ENCODE data around the gene RALGDS.
"Not testable (repeated sequence)": the region's sequence is repeated elsewhere in the genome, so short reads cannot be mapped to it uniquely, and the experiment has no call there.

RALGDS gene

DNA sequence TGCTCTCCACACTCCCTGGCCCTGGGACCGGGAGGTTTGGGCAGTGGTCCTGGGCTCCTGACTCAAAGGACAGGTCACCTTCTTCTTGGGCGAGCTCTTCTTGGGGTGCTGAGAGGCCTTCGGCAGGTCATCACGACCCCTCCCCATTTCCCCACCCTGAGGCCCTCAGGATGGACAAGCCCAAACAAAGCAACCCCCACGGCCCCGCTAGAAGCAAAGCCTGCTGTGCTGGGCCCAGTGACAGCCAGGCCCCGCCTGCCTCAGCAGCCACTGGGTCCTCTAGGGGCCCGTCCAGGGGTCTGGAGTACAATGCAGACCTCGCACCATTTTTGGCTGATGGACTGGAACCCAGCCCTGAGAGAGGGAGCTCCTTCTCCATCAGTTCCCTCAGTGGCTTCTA, 37.4 kb downstream of the RALGDS start:
- not testable (repeated sequence) for DNase-seq

DNA sequence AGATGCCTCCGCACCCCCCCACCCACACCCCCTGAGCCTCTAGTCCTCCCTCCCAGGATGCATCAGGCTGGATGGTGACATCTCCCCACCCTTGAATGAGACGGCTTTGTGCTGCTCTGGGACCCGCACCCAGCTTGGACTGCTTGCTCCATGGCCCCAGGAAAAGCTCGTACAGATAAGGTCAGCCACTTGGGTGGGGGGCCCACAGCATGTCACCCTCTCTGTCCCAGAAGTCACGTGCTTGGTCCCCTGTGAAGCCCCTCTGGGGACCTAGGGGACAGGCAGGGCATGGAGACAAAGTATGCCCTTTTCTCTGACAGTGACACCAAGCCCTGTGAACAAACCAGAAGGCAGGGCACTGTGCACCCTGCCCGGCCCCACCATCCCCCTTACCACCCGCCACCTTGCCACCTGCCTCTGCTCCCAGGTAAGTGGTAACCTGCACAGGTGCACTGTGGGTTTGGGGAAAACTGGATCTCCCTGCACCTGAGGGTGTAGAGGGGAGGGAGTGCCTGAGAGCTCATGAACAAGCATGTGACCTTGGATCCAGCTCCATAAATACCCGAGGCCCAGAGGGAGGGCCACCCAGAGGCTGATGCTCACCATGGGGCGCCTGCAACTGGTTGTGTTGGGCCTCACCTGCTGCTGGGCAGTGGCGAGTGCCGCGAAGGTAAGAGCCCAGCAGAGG, 38.9 kb downstream of the RALGDS start:
- not testable (repeated sequence) for DNase-seq

DNA sequence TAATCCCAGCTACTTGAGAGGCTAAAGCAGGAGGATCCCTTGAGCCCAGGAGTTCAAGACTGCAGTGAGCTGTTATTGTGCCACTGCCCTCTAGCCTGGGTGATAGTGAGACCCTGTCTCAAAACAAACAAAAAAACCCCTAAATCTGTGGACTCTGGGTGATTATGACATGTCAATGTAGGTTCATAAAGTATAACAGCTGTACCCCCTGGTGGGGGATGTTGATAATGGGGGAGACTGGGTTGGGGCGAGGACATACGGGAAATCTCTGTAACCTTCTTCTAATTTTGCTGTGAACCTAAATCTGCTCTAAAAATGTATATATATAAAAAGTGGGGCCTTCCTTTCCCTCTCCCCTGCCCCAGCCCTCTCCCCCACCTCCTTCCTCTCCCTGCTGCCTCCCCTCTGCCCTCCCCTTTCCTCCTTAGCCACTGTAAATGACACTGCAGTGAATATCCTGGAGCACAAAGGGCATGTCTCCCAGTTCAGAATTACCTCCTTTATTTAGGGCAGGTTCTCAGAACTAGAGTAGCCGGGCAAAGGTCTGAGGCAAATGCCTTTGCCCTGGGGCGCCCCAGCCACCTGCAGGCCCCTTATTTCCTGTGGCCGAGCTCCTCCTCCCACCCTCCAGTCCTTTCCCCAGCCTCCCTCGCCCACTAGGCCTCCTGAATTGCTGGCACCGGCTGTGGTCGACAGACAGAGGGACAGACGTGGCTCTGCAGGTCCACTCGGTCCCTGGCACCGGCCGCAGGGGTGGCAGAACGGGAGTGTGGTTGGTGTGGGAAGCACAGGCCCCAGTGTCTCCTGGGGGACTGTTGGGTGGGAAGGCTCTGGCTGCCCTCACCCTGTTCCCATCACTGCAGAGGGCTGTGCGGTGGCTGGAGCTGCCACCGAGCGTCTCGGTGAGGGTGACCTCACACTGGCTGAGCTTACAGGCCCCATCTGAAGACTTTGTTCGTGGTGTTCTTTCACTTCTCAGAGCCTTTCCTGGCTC, 40.0 kb downstream of the RALGDS start:
- not testable (repeated sequence) for DNase-seq

DNA sequence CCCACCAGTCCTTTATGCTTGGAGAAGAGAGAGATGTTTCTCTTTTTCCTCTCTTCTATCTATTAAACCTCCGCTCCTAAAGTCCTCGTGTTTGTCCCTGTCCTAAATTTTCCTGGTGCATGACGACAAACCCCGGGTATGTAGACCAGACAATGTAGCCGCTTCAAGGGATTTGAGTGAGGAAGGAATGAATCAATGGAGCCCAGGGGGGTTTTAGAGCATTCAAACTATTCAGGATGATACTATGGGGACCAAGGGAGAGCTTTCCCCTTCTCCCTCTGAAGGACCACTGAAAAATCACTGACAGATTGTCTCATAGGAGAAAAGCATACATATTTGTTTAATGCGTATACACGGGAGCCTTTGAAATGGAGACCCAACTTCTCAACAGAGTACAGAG, 40.9 kb downstream of the RALGDS start:
- DNase-seq, result no peak

DNA sequence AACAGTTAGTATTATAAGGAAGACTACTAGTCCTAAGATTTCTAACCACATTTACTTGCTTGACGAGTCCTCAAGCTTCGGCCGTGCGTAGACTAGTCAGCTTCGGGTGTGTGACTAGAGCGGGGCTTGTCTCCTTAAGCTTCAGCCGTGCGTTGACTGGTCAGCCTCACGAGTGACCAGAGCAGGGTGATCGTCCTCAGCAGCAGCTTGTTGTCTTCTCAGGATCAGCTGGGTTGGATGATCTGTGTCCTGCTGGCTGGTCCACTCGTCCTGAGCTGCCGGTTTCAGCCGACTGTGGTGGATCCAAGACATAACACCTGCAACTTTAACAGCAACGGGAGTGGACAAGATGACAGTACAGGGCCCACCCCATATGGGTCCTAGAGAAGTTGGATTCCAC, 42.6 kb downstream of the RALGDS start:
- DNase-seq, result no peak

DNA sequence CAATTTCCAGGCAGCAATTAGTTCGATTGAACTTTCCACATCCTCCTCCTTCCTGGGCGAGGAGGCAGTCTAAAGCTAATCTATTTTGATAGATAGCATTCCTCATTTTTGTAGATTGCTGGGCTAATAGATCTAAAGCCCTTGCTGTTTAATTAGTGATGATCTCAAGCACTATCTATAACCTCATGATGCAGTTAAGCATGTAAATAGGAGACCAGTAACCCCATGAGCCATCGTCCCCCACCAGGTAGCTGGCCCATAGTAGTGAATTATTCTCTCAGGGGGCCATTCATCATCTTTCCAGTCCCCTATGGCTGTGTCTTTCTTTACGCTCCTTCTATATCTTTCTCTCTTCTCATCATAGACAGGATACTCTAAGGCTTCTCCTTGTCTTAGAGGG, 44.3 kb downstream of the RALGDS start:
- no peak for DNase-seq

DNA sequence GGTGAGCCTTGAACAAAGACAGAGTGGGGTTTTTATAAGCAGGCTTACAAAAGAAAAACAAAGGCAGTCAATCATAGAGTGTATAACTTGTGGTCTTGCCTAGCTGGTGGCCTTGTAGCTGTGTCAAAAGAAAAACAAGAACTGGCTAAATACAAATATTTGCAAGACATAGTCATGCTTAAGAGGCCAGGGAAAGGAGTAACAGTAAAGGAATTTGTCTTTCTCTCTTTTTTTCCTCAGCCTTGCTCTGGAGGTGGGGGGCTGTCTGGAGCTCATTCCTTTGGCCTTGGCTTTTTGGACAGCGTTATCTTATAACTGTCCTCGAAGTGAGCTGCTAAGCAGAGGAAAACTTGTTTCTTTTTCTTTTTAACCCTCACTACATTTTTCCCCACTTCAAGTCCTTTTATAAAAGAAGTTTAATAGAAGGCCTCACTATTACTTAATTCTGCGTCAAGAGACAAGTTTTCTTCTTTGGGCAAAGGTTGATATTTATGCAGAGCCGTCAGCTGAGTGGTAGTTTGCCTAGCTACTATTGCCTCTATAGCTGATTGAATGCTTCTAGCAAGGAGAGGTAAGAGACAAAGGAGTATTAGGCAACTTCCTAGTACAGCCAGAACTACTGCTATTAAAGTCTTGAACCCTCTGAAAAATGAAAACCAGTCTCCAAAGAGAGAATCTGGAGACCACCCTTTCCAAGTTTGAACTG, 45.0 kb downstream of the RALGDS start:
- no peak for DNase-seq

DNA sequence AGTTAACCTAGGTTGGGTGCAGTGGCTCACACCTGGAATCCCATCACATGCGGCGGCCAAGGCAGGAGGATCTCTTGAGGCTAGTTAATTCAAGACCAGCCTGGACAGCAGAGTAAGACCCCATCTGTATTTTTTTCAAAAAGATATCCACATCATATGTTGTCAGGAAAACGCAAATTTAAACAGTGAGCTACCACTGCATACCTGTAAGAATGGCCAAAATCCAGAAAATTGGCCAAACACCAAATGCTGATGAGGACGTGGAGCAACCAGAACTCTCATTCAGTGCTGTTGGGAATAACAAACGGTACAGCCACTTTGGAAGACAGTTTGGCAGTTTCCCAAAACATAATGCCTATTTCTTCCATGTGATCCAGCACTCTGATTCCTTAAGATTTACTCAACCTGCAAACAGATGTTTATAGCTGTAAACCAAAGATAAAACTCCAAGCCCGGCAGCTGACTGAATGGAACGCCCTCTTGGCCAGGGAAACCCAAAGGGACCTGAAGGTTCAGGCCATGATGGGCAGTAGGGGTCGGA, 46.9 kb downstream of the RALGDS start:
- no peak for DNase-seq

DNA sequence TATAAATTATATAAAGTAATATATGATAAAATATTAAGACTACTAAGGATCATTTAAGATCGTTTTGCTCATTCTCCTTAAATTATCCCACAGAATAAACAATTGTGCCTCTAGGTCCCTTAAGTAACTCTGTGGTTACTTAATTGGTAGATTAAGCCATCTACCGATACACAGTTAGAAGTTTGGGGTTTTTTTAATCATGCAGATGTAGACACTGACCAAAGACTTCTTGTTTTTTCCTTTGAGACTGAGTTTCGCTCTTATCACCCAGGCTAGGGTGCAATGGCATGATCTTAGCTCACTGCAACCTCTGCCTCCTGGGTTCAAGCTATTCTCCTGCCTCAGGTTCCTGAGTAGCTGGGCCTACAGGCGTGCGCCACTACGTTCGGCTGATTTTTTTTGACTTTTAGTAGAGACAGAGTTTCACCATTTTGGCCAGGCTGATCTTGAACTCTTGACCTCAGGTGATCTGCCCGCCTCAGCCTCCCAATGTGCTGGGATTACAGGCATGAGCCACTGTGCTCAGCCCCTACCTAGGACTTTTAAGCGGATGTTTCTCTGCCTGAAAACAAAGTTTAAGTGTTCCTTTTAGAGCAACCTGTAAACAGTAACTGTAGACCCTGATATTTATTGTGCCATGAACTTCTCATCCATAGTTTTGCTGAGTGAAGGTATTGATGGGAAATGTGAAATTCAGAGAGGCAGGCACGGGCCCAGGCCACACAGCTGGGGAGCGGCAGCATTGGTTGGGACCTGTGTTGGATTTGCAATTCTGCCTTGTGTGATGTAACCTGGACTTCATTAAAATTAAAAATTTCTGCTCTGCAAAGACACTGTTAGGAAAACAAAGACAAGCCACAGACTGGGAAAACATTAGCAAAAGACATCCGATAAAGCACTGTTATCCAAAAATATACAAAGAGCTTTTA, 47.7 kb downstream of the RALGDS start:
- no peak for DNase-seq

DNA sequence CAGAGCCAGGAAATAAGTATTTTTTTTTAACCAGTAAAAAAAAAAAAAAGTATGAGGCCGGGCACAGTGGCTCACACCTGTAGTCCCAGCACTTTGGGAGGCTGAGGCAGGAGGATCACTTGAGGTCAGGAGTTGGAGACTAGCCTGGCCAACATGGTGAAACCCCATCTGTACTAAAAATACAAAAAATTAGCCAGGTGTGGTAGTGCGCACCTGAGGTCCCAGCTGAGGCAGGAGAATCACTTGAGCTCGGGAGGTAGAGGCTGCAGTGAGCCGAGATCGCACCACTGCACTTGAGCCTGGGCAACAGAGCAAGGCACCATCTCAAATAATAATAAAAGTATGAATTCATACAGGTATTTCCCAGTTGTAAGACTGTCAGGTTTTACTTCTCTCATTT, 48.8 kb downstream of the RALGDS start:
- DNase-seq, result not testable (repeated sequence)

DNA sequence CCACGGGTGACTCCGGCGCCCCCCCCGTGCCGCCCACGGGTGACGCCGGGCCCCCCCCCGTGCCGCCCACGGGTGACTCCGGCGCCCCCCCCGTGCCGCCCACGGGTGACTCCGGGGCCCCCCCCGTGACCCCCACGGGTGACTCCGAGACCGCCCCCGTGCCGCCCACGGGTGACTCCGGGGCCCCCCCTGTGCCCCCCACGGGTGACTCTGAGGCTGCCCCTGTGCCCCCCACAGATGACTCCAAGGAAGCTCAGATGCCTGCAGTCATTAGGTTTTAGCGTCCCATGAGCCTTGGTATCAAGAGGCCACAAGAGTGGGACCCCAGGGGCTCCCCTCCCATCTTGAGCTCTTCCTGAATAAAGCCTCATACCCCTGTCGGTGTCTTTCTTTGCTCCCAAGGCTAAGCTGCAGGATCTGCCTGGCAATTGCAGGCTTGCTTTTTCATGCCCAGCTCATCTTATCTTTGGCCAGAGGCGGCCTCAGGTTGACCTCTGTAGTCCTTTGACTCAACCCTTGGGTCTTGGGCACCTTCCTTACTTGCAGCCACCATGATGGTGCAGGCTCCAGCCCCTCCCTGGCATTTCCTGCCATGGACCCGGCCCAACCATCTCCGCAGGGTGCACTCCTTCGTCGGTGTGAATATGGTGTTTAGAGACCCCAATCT, 49.4 kb downstream of the RALGDS start:
- no peak for DNase-seq

DNA sequence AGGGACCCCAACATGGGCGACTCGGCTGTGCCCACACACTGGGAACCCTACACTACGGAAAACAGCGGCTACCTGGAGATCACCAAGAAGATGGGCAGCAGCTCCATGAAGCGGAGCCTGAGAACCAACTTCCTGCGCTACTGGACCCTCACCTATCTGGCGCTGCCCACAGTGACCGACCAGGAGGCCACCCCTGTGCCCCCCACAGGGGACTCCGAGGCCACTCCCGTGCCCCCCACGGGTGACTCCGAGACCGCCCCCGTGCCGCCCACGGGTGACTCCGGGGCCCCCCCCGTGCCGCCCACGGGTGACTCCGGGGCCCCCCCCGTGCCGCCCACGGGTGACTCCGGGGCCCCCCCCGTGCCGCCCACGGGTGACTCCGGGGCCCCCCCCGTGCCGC, 50.1 kb downstream of the RALGDS start:
- DNase-seq, result not testable (repeated sequence)

DNA sequence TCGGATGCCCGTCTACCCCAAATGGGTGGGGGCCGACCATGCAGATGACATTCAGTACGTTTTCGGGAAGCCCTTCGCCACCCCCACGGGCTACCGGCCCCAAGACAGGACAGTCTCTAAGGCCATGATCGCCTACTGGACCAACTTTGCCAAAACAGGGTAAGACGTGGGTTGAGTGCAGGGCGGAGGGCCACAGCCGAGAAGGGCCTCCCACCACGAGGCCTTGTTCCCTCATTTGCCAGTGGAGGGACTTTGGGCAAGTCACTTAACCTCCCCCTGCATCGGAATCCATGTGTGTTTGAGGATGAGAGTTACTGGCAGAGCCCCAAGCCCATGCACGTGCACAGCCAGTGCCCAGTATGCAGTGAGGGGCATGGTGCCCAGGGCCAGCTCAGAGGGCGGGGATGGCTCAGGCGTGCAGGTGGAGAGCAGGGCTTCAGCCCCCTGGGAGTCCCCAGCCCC, 50.5 kb downstream of the RALGDS start:
- not testable (repeated sequence) for DNase-seq

DNA sequence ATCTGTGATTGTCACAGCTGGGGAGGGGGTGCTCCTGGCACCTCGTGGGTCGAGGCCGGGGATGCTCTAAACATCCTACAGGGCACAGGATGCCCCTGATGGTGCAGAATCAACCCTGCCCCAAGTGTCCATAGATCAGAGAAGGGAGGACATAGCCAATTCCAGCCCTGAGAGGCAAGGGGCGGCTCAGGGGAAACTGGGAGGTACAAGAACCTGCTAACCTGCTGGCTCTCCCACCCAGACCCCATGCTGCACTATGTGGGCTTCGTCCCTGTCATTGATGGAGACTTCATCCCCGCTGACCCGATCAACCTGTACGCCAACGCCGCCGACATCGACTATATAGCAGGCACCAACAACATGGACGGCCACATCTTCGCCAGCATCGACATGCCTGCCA, 52.6 kb downstream of the RALGDS start:
- DNase-seq, result not testable (repeated sequence)

DNA sequence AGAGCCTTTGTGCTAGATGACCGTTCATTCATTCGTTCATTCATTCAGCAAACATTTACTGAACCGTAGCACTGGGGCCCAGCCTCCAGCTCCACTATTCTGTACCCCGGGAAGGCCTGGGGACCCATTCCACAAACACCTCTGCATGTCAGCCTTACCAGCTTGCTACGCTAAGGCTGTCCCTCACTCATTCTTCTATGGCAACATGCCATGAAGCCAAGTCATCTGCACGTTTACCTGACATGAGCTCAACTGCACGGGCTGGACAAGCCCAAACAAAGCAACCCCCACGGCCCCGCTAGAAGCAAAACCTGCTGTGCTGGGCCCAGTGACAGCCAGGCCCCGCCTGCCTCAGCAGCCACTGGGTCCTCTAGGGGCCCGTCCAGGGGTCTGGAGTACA, 53.2 kb downstream of the RALGDS start:
- no peak for DNase-seq

DNA sequence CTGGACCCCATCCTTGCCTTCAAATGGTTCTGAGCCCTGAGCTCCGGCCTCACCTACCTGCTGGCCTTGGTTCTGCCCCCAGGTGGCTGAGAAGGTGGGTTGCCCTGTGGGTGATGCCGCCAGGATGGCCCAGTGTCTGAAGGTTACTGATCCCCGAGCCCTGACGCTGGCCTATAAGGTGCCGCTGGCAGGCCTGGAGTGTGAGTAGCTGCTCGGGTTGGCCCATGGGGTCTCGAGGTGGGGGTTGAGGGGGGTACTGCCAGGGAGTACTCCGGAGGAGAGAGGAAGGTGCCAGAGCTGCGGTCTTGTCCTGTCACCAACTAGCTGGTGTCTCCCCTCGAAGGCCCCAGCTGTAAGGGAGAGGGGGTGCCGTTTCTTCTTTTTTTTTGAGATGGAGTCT, 54.0 kb downstream of the RALGDS start:
- DNase-seq, result no peak

DNA sequence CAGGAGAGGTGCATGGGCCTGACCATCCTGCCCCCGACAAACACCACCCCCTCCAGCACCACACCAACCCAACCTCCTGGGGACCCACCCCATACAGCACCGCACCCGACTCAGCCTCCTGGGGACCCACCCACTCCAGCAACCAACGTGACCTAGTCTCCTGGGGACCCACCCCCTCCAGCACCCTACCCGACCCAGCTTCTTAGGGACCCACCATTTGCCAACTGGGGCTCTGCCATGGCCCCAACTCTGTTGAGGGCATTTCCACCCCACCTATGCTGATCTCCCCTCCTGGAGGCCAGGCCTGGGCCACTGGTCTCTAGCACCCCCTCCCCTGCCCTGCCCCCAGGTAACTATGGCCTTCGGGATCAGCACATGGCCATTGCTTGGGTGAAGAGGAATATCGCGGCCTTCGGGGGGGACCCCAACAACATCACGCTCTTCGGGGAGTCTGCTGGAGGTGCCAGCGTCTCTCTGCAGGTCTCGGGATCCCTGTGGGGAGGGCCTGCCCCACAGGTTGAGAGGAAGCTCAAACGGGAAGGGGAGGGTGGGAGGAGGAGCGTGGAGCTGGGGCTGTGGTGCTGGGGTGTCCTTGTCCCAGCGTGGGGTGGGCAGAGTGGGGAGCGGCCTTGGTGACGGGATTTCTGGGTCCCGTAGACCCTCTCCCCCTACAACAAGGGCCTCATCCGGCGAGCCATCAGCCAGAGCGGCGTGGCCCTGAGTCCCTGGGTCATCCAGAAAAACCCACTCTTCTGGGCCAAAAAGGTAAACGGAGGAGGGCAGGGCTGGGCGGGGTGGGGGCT, 54.7 kb downstream of the RALGDS start:
- DNase-seq, result no peak

DNA sequence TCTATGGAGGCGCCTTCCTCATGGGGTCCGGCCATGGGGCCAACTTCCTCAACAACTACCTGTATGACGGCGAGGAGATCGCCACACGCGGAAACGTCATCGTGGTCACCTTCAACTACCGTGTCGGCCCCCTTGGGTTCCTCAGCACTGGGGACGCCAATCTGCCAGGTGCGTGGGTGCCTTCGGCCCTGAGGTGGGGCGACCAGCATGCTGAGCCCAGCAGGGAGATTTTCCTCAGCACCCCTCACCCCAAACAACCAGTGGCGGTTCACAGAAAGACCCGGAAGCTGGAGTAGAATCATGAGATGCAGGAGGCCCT, 56.0 kb downstream of the RALGDS start:
- DNase-seq, result no peak

DNA sequence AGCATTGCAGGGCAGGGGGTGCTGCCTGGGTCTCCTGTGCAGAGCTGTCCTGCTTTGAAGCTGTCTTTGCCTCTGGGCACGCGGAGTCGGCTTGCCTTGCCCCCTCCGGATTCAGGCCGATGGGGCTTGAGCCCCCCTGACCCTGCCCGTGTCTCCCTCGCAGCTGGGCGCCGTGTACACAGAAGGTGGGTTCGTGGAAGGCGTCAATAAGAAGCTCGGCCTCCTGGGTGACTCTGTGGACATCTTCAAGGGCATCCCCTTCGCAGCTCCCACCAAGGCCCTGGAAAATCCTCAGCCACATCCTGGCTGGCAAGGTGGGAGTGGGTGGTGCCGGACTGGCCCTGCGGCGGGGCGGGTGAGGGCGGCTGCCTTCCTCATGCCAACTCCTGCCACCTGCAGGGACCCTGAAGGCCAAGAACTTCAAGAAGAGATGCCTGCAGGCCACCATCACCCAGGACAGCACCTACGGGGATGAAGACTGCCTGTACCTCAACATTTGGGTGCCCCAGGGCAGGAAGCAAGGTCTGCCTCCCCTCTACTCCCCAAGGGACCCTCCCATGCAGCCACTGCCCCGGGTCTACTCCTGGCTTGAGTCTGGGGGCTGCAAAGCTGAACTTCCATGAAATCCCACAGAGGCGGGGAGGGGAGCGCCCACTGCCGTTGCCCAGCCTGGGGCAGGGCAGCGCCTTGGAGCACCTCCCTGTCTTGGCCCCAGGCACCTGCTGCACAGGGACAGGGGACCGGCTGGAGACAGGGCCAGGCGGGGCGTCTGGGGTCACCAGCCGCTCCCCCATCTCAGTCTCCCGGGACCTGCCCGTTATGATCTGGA, 56.6 kb downstream of the RALGDS start:
- no peak for DNase-seq

Measured in SHP77 treated with DMSO at 0.1 percent for 48 hours (cell line).